Upper lobe of left lung (tissue), 4 donors: ENCODE data around the gene EFR3B.

Experiments used
- CTCF ChIP-seq, 6 experiments: fragments of 450-650 bp in 4 of 6; fragments of 200-600 bp in 2 of 6; sonication (generic) in 2 of 6; IDR thresholded peaks; one replicate each; pipeline ENCODE4 v1.5.1; 2016 to 2019; ENCODE audit warnings: antibody characterized with exemption in 6 of 6
- EP300 ChIP-seq, 4 donors: sonication (generic); formaldehyde crosslinking; IDR thresholded peaks; one replicate each; pipeline ENCODE4 v1.5.1; 2017; ENCODE audit warnings: antibody characterized with exemption in 4 of 4, control low read depth in 2 of 4
- POLR2A ChIP-seq, 4 donors: fragments of 450-650 bp; IDR thresholded peaks; one replicate each; pipeline ENCODE4 v1.5.1; 2016 to 2017; ENCODE audit warnings: antibody characterized with exemption in 4 of 4, mild to moderate bottlenecking in 2 of 4
- POLR2AphosphoS5 ChIP-seq, 2 donors: sonication (generic); formaldehyde crosslinking; IDR thresholded peaks; one replicate each; pipeline ENCODE4 v1.5.1; 2017; ENCODE audit warnings: antibody characterized with exemption in 2 of 2

GRCh38 chr2:25068217-25068616, 26.3 kb downstream of the EFR3B start:
- no peak for TF ChIP-seq CTCF (IDR thresholded peaks at IDR 0.05)
- TF ChIP-seq POLR2A (IDR thresholded peaks at IDR 0.05): no peak
- TF ChIP-seq POLR2AphosphoS5 (IDR thresholded peaks at IDR 0.05): no peak
- TF ChIP-seq EP300 (IDR thresholded peaks at IDR 0.05): no peak
